ENCODE results near the gene PLPP1.

PLPP1 gene

DNA sequence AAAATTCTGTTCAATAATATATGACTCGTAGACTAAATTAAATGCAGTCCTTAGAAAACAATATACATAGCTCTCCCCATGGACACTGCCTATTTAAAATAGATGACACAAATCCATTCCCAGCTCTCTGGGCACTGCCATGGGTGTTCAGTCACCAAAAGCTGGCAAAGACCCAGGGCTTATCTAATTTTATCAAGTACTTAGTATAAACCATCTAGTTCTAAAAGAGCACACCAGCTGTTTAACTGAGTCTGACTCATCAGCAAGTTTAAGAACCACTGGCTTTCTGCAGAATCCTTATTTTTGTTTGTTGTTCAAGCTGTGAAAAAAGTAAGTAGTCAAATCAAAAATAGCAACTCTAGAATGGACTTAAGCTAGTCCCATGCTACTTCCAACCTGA, 107.6 kb downstream of the PLPP1 start:
- Histone ChIP-seq H3F3A (ENCODE audit: insufficient read depth, low read length) (no peaks in the 10 kb centered on the region), H3K79me2 (ENCODE audit: low read length) (peaks cover 6% of the 10 kb centered on the region; the same call in 1 of the 2 replicates), H2AFZ (ENCODE audit: low read length) (no peak overlapping the region), H3K4me1 (ENCODE audit: low read length) (peaks cover 5% of the 10 kb centered on the region; the same call in 1 of the 2 replicates), H3K9ac (ENCODE audit: low read length) (no peak overlapping the region), H3K36me3 (replicated peaks; ENCODE audit: insufficient read depth, low read length) (peaks cover 9% of the 10 kb centered on the region; the same call in 1 of the 2 replicates), H3K27me3 (replicated peaks; ENCODE audit: insufficient read depth, low read length) (no peaks in the 10 kb centered on the region), H3K9me2 (replicated peaks; ENCODE audit: insufficient read depth, low read length) (no peaks in the 10 kb centered on the region), H3K4me2 (ENCODE audit: low read depth, low read length) (no peak overlapping the region), H3K9me3 (replicated peaks; ENCODE audit: insufficient read depth, low read length) (no peaks in the 10 kb centered on the region), H3K27ac (ENCODE audit: low read length) (no peak overlapping the region), H3K4me3 (ENCODE audit: low read length) (no peak overlapping the region), H4K20me1 (ENCODE audit: insufficient read depth, low read length) (no peaks in the 10 kb centered on the region)
- DNase-seq = no peak
- TF ChIP-seq EZH2phosphoT487 (IDR thresholded peaks at IDR 0.05; ENCODE audit: low read length) = no peak
- no peak for TF ChIP-seq EZH2 (optimal IDR thresholded peaks at IDR 0.05; ENCODE audit: low read depth, low read length)
- TF ChIP-seq, protein P1, sequence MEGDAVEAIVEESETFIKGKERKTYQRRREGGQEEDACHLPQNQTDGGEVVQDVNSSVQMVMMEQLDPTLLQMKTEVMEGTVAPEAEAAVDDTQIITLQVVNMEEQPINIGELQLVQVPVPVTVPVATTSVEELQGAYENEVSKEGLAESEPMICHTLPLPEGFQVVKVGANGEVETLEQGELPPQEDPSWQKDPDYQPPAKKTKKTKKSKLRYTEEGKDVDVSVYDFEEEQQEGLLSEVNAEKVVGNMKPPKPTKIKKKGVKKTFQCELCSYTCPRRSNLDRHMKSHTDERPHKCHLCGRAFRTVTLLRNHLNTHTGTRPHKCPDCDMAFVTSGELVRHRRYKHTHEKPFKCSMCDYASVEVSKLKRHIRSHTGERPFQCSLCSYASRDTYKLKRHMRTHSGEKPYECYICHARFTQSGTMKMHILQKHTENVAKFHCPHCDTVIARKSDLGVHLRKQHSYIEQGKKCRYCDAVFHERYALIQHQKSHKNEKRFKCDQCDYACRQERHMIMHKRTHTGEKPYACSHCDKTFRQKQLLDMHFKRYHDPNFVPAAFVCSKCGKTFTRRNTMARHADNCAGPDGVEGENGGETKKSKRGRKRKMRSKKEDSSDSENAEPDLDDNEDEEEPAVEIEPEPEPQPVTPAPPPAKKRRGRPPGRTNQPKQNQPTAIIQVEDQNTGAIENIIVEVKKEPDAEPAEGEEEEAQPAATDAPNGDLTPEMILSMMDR (IDR thresholded peaks at IDR 0.05; ENCODE audit: low read length) = no peak

DNA sequence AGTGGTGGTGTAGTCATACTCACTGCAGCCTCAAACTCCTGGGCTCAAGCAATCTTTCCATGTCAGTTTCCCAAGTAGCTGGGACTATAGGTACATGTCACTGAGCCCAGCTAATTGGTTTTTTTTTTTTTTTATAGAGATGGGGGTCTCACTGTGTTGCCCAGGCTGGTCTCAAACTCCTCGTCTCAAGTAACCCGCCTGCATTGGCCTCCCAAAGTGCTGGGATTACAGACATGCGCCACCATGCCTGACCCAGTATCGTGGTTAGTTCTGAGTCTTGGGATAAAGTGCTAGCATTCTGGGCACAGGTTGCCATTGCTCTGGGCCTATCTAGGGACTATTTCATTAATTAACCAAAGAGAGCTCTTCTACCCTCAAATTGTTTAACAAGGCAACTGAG, 108.3 kb downstream of the PLPP1 start:
- no peak overlapping the region for H3K9ac ChIP-seq (ENCODE audit: low read length)
- no peak overlapping the region for H3K27ac ChIP-seq (ENCODE audit: low read length)
- no peak overlapping the region for H3K4me2 ChIP-seq (ENCODE audit: low read depth, low read length)
- H3K4me3 ChIP-seq (ENCODE audit: low read length) = no peak overlapping the region
- no peak for DNase-seq
- H3K36me3 ChIP-seq (replicated peaks; ENCODE audit: insufficient read depth, low read length) = peaks cover 9% of the 10 kb centered on the region; the same call in 1 of the 2 replicates
- H3K4me1 ChIP-seq (ENCODE audit: low read length) = peaks cover 9% of the 10 kb centered on the region
- no peak overlapping the region for H2AFZ ChIP-seq (ENCODE audit: low read length)
- H3K9me3 ChIP-seq (replicated peaks; ENCODE audit: insufficient read depth, low read length) = no peaks in the 10 kb centered on the region
- no peaks in the 10 kb centered on the region for H3K27me3 ChIP-seq (replicated peaks; ENCODE audit: insufficient read depth, low read length)
- H3K79me2 ChIP-seq (ENCODE audit: low read length) = peaks cover 8% of the 10 kb centered on the region; the same call in 1 of the 2 replicates
- H3K9me2 ChIP-seq (replicated peaks; ENCODE audit: insufficient read depth, low read length) = no peaks in the 10 kb centered on the region
- H3F3A ChIP-seq (ENCODE audit: insufficient read depth, low read length) = peaks cover 5% of the 10 kb centered on the region; the same call in 1 of the 2 replicates
- H4K20me1 ChIP-seq (ENCODE audit: insufficient read depth, low read length) = no peaks in the 10 kb centered on the region; the same call in 1 of the 2 replicates
- no peak for TF ChIP-seq EZH2 (optimal IDR thresholded peaks at IDR 0.05; ENCODE audit: low read depth, low read length)
- TF ChIP-seq, protein P1 (IDR thresholded peaks at IDR 0.05; ENCODE audit: low read length) = no peak
- TF ChIP-seq EZH2phosphoT487 (IDR thresholded peaks at IDR 0.05; ENCODE audit: low read length) = no peak

DNA sequence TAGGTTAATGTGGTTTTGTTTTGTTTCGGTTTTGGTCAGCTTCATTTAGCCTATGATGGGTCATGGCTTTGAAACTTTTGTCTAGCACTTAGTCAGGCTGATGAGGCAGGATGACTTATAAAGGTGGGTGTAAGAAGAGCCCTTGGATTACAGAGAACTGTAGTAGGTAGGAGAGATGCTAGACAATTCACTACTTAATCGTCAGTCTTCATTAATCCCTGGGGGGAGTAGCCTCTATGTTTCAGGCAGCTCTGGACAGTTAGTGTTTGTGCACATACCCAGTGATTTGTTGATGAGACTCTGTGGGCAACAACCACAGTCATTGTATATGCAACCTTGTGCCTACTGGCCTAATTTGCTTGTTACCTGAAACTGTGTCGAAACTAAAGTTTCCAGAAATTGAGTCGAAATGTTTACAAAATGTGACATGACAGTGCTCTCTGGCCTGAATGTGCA, 113.7 kb downstream of the PLPP1 start:
- H4K20me1 ChIP-seq (ENCODE audit: insufficient read depth, low read length) = no peaks in the 10 kb centered on the region; the same call in 1 of the 2 replicates
- H3K4me2 ChIP-seq (ENCODE audit: low read depth, low read length) = peak overlapping the region; percentile 24; the same call in 1 of the 2 replicates
- DNase-seq = peak; percentile 71
- peaks cover 27% of the 10 kb centered on the region for H3K4me1 ChIP-seq (ENCODE audit: low read length)
- TF ChIP-seq, protein P1 (IDR thresholded peaks at IDR 0.05; ENCODE audit: low read length) = no peak
- no peak for TF ChIP-seq EZH2 (optimal IDR thresholded peaks at IDR 0.05; ENCODE audit: low read depth, low read length)
- no peak for TF ChIP-seq EZH2phosphoT487 (IDR thresholded peaks at IDR 0.05; ENCODE audit: low read length)
- H3K27ac ChIP-seq (ENCODE audit: low read length) = peak overlapping the region; percentile 64; the same call in 1 of the 2 replicates
- H3K27me3 ChIP-seq (replicated peaks; ENCODE audit: insufficient read depth, low read length) = no peaks in the 10 kb centered on the region
- H2AFZ ChIP-seq (ENCODE audit: low read length) = no peak overlapping the region
- H3K79me2 ChIP-seq (ENCODE audit: low read length) = peaks cover 8% of the 10 kb centered on the region; the same call in 1 of the 2 replicates
- H3K9me2 ChIP-seq (replicated peaks; ENCODE audit: insufficient read depth, low read length) = no peaks in the 10 kb centered on the region
- H3K36me3 ChIP-seq (replicated peaks; ENCODE audit: insufficient read depth, low read length) = peaks cover 9% of the 10 kb centered on the region; the same call in 1 of the 2 replicates
- peaks cover 20% of the 10 kb centered on the region; the same call in 1 of the 2 replicates for H3F3A ChIP-seq (ENCODE audit: insufficient read depth, low read length)
- H3K9ac ChIP-seq (ENCODE audit: low read length) = no peak overlapping the region
- no peak overlapping the region for H3K4me3 ChIP-seq (ENCODE audit: low read length)
- no peaks in the 10 kb centered on the region for H3K9me3 ChIP-seq (replicated peaks; ENCODE audit: insufficient read depth, low read length)
